Myocyte (in vitro differentiated cells): ENCODE measurements around the gene KLHL36. TPM values are rescaled to one million over a fixed set of nuclear protein-coding genes. Genes with fewer than 3 reads are reported as not detected.

ENCODE experiments used
- DNase-seq: peaks from one replicate; pipeline ENCODE4 v3.0.0-alpha.2; 2012; ENCODE audit warnings: low read depth
- polyA plus RNA-seq: library from polyadenylated mRNA; unstranded; fragments of >200 nt; gene quantifications from one replicate; pipeline ENCODE4 v1.2.1, GENCODE V29; 2012; ENCODE audit warnings: missing spikeins
- total RNA-seq: library from RNA; depleted of rRNA; stranded (reverse); fragments of >200 nt; gene quantifications from 2 replicates; pipeline ENCODE4 v1.2.3, GENCODE V29; 2014

KLHL36 gene
- total RNA-seq = 56.0 and 67.2 TPM in 2 replicates
- polyA plus RNA-seq = 31.3 TPM

GRCh38 chr16:84647828-84648594 is at the start of gene KLHL36:
Gene KLHL36 (plus strand): TSS chr16:84648511. CDS start chr16:84650868, 2,357 bp downstream.
- peak; percentile 48 for DNase-seq

GRCh38 chr16:84599521-84600202 is 48.6 kb upstream of the KLHL36 start:
- peak; percentile 75 for DNase-seq

GRCh38 chr16:84600343-84601229 is 47.7 kb upstream of the KLHL36 start:
- DNase-seq = no peak

GRCh38 chr16:84603140-84603816 is 45.0 kb upstream of the KLHL36 start:
- DNase-seq = peak; percentile 86

GRCh38 chr16:84603940-84604339 is 44.4 kb upstream of the KLHL36 start:
- DNase-seq = no peak

- no peak for DNase-seq
Measured at GRCh38 chr16:84604477-84605013, 43.8 kb upstream of the KLHL36 start.

DNA sequence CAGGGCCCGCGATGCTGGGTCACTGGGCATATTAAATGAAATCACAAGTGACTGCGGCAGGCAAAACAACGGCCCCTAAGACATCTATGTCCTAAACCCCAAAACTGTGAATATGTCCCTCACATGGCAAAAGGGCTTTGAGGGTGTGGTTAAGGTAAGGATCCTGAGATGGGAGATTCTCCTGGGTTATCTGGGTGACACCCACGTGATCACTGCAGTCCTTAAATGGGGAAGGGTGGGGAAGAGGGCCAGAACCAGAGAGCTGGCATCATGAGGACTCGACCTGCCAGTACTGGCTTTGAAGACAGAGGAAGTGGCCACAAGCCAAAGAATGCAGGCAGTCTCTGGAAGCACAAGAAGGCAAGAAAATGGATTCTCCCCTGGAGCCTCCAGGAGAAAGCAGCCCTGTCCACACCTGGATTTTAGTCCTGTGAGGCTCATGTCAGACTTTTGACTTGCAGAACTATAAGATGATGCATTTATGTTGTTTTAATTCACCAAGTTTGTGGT is 42.9 kb upstream of the KLHL36 start:
- no peak for DNase-seq

- DNase-seq = no peak
Measured at GRCh38 chr16:84606081-84606875, 42.0 kb upstream of the KLHL36 start.

DNA sequence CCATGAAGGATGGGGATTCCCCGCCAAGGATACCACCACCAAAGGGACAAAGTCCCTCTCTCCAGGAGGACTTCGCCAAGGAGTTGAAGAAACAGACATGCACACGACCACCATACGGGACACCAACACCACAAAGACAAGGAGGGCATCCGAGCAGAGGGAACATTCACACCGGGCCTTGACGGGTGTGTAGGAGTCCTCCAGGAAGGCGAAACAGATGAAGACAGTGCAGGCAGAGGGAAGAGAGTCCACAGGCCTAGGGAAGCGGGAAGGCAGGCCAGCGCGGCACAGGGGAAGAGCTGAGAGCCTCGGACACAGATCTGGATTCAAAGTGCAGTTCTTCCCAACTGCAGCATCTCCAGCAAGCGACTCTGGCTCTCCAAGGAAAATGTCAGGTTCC is 41.2 kb upstream of the KLHL36 start:
- DNase-seq = no peak

DNA sequence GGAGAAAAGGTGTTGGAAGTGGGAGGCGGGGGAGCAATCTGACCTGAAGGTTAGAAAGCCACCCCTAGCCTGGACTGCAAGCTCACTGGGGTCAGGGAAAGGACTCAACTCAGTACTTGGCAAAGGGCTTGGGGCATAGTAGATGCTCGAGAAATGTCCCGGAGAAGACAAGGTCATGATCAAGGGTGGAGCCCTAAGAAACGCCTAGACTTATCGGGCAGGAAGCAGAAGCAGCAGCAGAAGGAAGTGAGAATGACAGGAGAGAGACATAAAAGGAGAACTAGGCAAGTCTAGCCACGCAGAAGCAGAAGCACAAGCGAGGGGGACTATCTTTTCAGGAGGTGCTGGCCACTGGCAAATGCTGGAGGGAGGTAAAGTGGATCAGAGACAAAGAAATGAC is 40.6 kb upstream of the KLHL36 start:
- no peak for DNase-seq

- no peak for DNase-seq
Measured at GRCh38 chr16:84608282-84608681, 40.0 kb upstream of the KLHL36 start.

DNA sequence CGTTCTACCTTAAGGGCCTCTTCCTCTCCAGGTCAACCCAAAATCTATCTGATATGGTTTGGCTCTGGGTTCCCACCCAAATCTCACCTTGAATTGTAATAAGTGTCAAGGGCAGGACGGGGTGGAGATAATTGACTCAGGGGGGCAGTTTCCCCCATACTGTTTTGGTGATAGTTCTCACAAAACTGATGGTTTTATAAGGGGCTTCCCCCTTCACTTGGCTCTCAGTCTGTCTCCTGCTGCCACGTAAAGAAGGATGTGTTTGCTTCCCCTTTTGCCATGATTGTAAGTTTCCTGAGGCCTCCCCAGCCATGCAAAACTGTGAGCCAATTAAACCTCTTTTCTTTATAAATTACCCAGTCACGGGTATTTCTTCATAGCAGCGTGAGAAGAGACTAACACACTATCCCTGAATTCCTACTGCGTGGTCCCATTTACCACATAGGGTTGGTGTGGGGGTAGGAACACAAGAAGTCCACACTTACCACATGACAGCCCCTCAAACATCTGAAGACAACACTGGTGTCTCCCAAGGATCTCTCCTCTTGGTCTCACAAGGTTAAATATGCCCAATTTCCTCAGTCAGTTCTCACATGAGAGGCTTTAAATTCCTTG is 38.6 kb upstream of the KLHL36 start:
- DNase-seq = no peak

GRCh38 chr16:84610376-84610775 is 37.9 kb upstream of the KLHL36 start:
- no peak for DNase-seq

- DNase-seq = peak; percentile 19
Measured at GRCh38 chr16:84611041-84611440, 37.3 kb upstream of the KLHL36 start.

- DNase-seq = no peak
Measured at GRCh38 chr16:84612686-84613085, 35.6 kb upstream of the KLHL36 start.

DNA sequence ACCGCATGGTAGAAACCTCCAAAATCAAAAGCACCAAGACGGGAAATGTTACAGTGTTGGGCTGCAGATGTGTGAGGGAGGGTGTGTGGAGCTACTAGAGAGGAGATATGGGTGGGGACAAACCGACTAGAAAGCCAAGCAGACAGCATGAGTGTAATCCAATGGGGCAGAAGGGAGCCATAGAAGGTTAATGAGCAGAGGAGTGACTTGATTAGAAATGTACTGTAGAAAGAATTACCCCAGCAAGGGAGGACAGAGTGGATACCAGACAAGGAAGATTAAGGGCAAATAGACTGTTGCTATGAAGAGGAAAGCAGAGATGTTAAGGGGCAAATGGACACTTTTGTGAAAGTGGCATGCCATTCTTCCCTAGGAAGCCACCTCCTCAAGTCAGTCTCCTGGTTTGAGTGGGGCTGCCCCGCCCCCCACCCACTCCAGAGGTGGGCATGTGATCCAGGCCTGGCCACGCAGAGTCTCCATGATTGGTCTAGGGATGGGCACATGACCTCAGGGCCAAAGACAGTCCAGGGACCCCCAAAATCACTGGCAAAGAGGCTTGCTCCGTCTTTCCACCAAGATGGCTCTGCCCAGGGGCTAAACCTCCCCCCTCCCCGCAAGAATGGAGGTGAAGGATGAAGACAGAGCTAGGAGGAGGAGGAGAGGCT is 34.8 kb upstream of the KLHL36 start:
- no peak for DNase-seq

- DNase-seq = no peak
Measured at GRCh38 chr16:84614073-84614459, 34.2 kb upstream of the KLHL36 start.

DNA sequence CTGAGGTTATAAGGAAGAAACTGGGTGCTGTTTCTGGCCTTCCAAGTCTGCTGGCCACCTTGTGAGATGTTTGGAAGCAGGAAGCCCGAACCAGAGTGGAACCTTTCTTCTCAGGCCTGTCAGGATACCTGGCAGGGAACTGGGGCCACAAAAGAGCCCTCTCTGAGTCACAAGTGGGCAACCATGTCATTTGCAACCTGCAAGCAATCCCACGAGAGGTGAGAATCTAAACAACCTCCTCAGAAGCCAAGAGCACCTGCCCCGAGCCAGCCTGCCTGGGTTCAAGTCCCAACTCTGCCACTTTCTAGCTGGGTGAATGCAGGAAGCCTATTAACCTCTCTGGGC is 33.7 kb upstream of the KLHL36 start:
- DNase-seq = no peak
